ENCODE results near the gene TOLLIP.

The TOLLIP gene

GRCh38 chr11:1230456-1231395, 78.7 kb downstream of the TOLLIP start:
- DNase-seq (ENCODE audit: low spot score): no peak

- DNase-seq (ENCODE audit: low spot score): no peak
Measured at GRCh38 chr11:1230121-1230455, 79.3 kb downstream of the TOLLIP start.

- no peak for DNase-seq (ENCODE audit: low spot score)
Measured at GRCh38 chr11:1229471-1230120, 79.8 kb downstream of the TOLLIP start.

GRCh38 chr11:1228921-1229451, 80.4 kb downstream of the TOLLIP start:
- DNase-seq (ENCODE audit: low spot score): no peak

GRCh38 chr11:1228101-1228821, 81.2 kb downstream of the TOLLIP start:
- no peak for DNase-seq (ENCODE audit: low spot score)

GRCh38 chr11:1227551-1228100, 81.8 kb downstream of the TOLLIP start:
- DNase-seq (ENCODE audit: low spot score): no peak

- DNase-seq (ENCODE audit: low spot score): no peak
Measured at GRCh38 chr11:1226986-1227550, 82.4 kb downstream of the TOLLIP start.

- DNase-seq (ENCODE audit: low spot score): no peak
Measured at GRCh38 chr11:1226226-1226985, 83.0 kb downstream of the TOLLIP start.

- DNase-seq (ENCODE audit: low spot score): no peak
Measured at GRCh38 chr11:1225386-1226225, 83.8 kb downstream of the TOLLIP start.

GRCh38 chr11:1224491-1225385, 84.7 kb downstream of the TOLLIP start:
- no peak for DNase-seq (ENCODE audit: low spot score)
